Measurements from ENCODE around the gene SERPINB10.
"Not testable (repeated sequence)": the region's sequence is repeated elsewhere in the genome, so short reads cannot be mapped to it uniquely, and the experiment has no call there.

DNA sequence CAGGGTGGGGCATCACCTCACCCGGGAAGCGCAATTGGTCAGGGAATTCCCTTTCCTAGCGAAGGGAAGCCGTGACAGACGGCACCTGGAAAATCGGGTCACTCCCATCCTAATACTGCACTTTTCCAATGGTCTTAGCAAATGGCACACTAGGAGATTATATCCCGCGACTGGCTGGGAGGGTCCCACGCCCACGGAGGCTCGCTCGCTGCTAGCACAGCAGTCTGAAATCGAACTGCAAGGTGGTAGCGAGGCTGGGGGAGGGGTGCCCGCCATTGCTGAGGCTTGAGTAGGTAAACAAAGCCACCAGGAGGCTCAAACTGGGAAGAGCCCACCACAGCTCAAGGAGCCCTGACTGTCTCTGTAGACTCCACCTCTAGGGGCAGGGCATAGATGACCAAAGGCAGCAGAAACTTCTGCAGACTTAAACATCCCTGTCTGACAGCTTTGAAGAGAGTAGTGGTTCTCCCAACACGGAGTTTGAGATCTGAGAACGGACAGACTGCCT is 32.8 kb downstream of the SERPINB10 start:
- TF ChIP-seq, protein P1, sequence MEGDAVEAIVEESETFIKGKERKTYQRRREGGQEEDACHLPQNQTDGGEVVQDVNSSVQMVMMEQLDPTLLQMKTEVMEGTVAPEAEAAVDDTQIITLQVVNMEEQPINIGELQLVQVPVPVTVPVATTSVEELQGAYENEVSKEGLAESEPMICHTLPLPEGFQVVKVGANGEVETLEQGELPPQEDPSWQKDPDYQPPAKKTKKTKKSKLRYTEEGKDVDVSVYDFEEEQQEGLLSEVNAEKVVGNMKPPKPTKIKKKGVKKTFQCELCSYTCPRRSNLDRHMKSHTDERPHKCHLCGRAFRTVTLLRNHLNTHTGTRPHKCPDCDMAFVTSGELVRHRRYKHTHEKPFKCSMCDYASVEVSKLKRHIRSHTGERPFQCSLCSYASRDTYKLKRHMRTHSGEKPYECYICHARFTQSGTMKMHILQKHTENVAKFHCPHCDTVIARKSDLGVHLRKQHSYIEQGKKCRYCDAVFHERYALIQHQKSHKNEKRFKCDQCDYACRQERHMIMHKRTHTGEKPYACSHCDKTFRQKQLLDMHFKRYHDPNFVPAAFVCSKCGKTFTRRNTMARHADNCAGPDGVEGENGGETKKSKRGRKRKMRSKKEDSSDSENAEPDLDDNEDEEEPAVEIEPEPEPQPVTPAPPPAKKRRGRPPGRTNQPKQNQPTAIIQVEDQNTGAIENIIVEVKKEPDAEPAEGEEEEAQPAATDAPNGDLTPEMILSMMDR (conservative IDR thresholded peaks at IDR 0.05): not testable (repeated sequence)
- not testable (repeated sequence) for TF ChIP-seq EZH2 (IDR thresholded peaks at IDR 0.05; ENCODE audit: low read depth)
